K562 (cell line): ENCODE data around the gene SH3D19. TPM values are rescaled to one million over a fixed set of nuclear protein-coding genes. Genes with fewer than 3 reads are reported as not detected.

Source experiments
- ATAC-seq: fragments of 200-7000 bp; cut with Tn5 transposase; 3 replicates; pipeline ENCODE4 v1.9.1; 2020; ENCODE audit warnings: moderate library complexity
- BruUV-seq: library from RNA; stranded (reverse); fragments of 400-500 nt; replicated peaks from 2 replicates; lab custom pipeline; 2021; lab: Mats Ljungman, UMichigan
- CTCF ChIA-PET: fragments of 300-600 bp; formaldehyde crosslinking; extraction: SDS; loops from one replicate; lab custom pipeline; 2021; ENCODE audit warnings: low intra/inter-chr PET ratio; lab: Yijun Ruan, JAX
- POLR2A ChIA-PET: fragments of 300-600, 350-650 bp; sonication (Branson Sonifier 250); formaldehyde crosslinking; extraction: SDS; loops from one replicate; lab custom pipeline; 2021; ENCODE audit warnings: antibody characterized with exemption, inconsistent platforms; lab: Yijun Ruan, JAX
- DNase-seq, 4 experiments: peaks; one replicate each; pipeline versions ENCODE4 v3.0.0 to v3.0.0-alpha.2; 2011 to 2018; ENCODE audit warnings: low spot score in 3 of 4, mixed read lengths in 3 of 4; ENCODE audit errors: extremely low read depth in 1 of 4
- FAIRE-seq: peaks from 2 replicates; lab custom pipeline; 2011; peaks lifted over from hg19 to GRCh38; lab: Jason Lieb, UNC
- H2AFZ ChIP-seq: 2 replicates; pipeline ENCODE4 v1.6.0; 2011; ENCODE audit warnings: low read depth, low read length, control low read depth, inconsistent platforms
- H3K27ac ChIP-seq: fragments of 200-600 bp; 3 replicates; pipeline ENCODE4 v1.8.0; 2011; ENCODE audit warnings: low read depth, mild to moderate bottlenecking, control low read depth, inconsistent platforms, low read length, moderate library complexity, mixed read lengths; ENCODE audit errors: extremely low read depth
- H3K27me3 ChIP-seq, 2 experiments: fragments of 300-600 bp in 1 of 2; 2 replicates in 1 of 2; 3 replicates in 1 of 2; pipeline versions ENCODE4 v1.6.0 to v1.8.0; 2011; ENCODE audit warnings: inconsistent platforms in 2 of 2, low read length in 2 of 2, mild to moderate bottlenecking in 1 of 2, mixed read lengths in 1 of 2, moderate library complexity in 1 of 2; ENCODE audit not compliant: control insufficient read depth in 2 of 2, insufficient read depth in 2 of 2
- H3K36me3 ChIP-seq: fragments of 300-600 bp; 3 replicates; pipeline ENCODE4 v1.8.0; 2011; ENCODE audit warnings: mild to moderate bottlenecking, low read length, inconsistent platforms; ENCODE audit not compliant: control insufficient read depth, insufficient read depth
- H3K4me1 ChIP-seq, 2 experiments: fragments of 200-600 bp in 1 of 2; replicated peaks in 1 of 2; 2 replicates in 1 of 2; 3 replicates in 1 of 2; pipeline versions ENCODE4 v1.5.1 to v1.8.0; 2011; ENCODE audit warnings: inconsistent platforms in 2 of 2, low read length in 2 of 2, mild to moderate bottlenecking in 1 of 2, mixed read lengths in 1 of 2, moderate library complexity in 1 of 2; ENCODE audit not compliant: control insufficient read depth in 2 of 2, insufficient read depth in 2 of 2
- H3K4me2 ChIP-seq: 2 replicates; pipeline ENCODE4 v1.6.1; 2011; ENCODE audit warnings: low read length, control low read depth, inconsistent platforms, mixed read lengths; ENCODE audit not compliant: insufficient read depth
- H3K4me3 ChIP-seq: fragments of 200-600 bp; sonication (generic), shearing (Covaris generic); 2 replicates; pipeline ENCODE4 v1.5.1; 2016; ENCODE audit warnings: control low read depth, inconsistent platforms
- H3K79me2 ChIP-seq: fragments of 200-600 bp; 3 replicates; pipeline ENCODE4 v1.8.0; 2011; ENCODE audit warnings: low read length, inconsistent platforms; ENCODE audit not compliant: control insufficient read depth, insufficient read depth
- H3K9ac ChIP-seq, 2 experiments: 2 replicates each; pipeline versions ENCODE4 v1.6.0 to v1.6.1; 2011; ENCODE audit warnings: low read depth in 2 of 2, low read length in 2 of 2, control low read depth in 1 of 2, inconsistent platforms in 1 of 2, mild to moderate bottlenecking in 1 of 2, mixed read lengths in 1 of 2; ENCODE audit not compliant: insufficient read depth in 1 of 2
- H3K9me1 ChIP-seq: one replicate; pipeline ENCODE4 v1.6.0; 2011; ENCODE audit warnings: inconsistent platforms, mild to moderate bottlenecking, low read length, moderate library complexity; ENCODE audit not compliant: control insufficient read depth, insufficient read depth
- H3K9me3 ChIP-seq: replicated peaks from 2 replicates; pipeline ENCODE4 v1.5.1; 2011; ENCODE audit warnings: low read depth, low read length, inconsistent platforms; ENCODE audit not compliant: control insufficient read depth, insufficient read depth
- H4K20me1 ChIP-seq: replicated peaks from 2 replicates; pipeline ENCODE4 v1.6.1; 2011; ENCODE audit warnings: low read length, inconsistent platforms, mixed read lengths; ENCODE audit not compliant: control insufficient read depth, insufficient read depth
- ARID3A ChIP-seq: IDR thresholded peaks from 2 replicates; pipeline ENCODE4 v1.6.1; 2012; ENCODE audit warnings: low read depth, low read length, improper control_type of control experiment, borderline replicate concordance
- CEBPG ChIP-seq, 3 experiments: fragments of 200-800 bp in 1 of 3; sonication (Bioruptor generic) in 1 of 3; sonication (generic) in 1 of 3; formaldehyde crosslinking in 1 of 3; IDR thresholded peaks in 2 of 3; conservative IDR thresholded peaks in 1 of 3; 2 replicates each; pipeline versions ENCODE4 v1.6.1 to v1.8.0; 2016 to 2022; ENCODE audit warnings: missing compliant biosample characterization in 2 of 3, missing genetic modification characterization in 2 of 3, mild to moderate bottlenecking in 1 of 3, missing genetic modification reagents in 1 of 3
- ZNF217 ChIP-seq: sonication (generic); formaldehyde crosslinking; IDR thresholded peaks from 2 replicates; pipeline ENCODE4 v1.8.0; 2022; ENCODE audit warnings: mild to moderate bottlenecking, missing genetic modification reagents
- ZNF77 ChIP-seq: fragments of 250-450 bp; sonication (Bioruptor Pico); IDR thresholded peaks from 2 replicates; pipeline ENCODE4 v1.5.0; 2020
- ZNF785 ChIP-seq: fragments of 250-450 bp; sonication (Bioruptor Pico); IDR thresholded peaks from 2 replicates; pipeline ENCODE4 v1.4.0; 2020; ENCODE audit warnings: mild to moderate bottlenecking
- WGBS: fragments of 100-300 bp; shearing (Covaris generic); methylation state at CpG from one replicate; pipeline ENCODE4 v1.1.6; 2016; ENCODE audit warnings: low coverage, mixed read lengths; ENCODE audit not compliant: insufficient coverage; ENCODE audit errors: missing lambda C conversion rate; 5-methylcytosine and 5-hydroxymethylcytosine counted together
- in situ Hi-C: fragments of 300-500 bp; cut with MboI; formaldehyde crosslinking; loops from 4 replicates; pipeline ENCODE4 v1.15.0; 2018; ENCODE audit warnings: inconsistent platforms, mixed read lengths
- intact Hi-C: fragments of 100-400 bp; cut with micrococcal nuclease; formaldehyde crosslinking; loops from 2 replicates; pipeline ENCODE4 v1.14.2; 2022
- polyA plus RNA-seq, 8 experiments: library from polyadenylated mRNA; depleted of rRNA in 4 of 8; stranded (reverse) in 5 of 8; unstranded in 3 of 8; fragments of >200 nt; fragmentation: Nextera tagmentation in 2 of 8; fragmentation: Illumina TruSeq in 1 of 8; extraction: Ambion mirVana in 2 of 8; extraction: Trizol in 1 of 8; gene quantifications; 2 replicates each; pipeline versions ENCODE4 v1.2.1 to v1.2.3, GENCODE V29; 2011 to 2014; ENCODE audit warnings: inconsistent platforms in 1 of 8, missing spikeins in 1 of 8
- total RNA-seq, 7 experiments: library from RNA; depleted of rRNA in 6 of 7; stranded (reverse); fragments of >200 nt in 6 of 7; fragmentation: Illumina TruSeq in 2 of 7; extraction: Trizol in 2 of 7; gene quantifications; 2 replicates each; pipeline versions ENCODE4 v1.2.1 to v1.2.3, GENCODE V29; 2011 to 2021; ENCODE audit warnings: low replicate concordance in 1 of 7

SH3D19 gene
- total and polyA plus RNA-seq, 9 of the 15 experiments (the other 6 are each of a cell fraction or from before 2014, with no cell fraction given): 0.42 to 2.2 (median 1.1) TPM; not detected in 6

GRCh38 chr4:151228189-151229119 lies 97.0 kb downstream of the SH3D19 start:
- CTCF ChIA-PET: no interaction called here
- Histone ChIP-seq H3K9me1 (no peaks in the 10 kb centered on the region), H3K9me3 (no peaks in the 10 kb centered on the region), H3K9ac (no peak overlapping the region), H3K4me1 (no peaks in the 10 kb centered on the region), H2AFZ (no peak overlapping the region), H3K36me3 (no peaks in the 10 kb centered on the region), H3K79me2 (no peaks in the 10 kb centered on the region), H4K20me1 (no peaks in the 10 kb centered on the region), H3K4me2 (no peak overlapping the region), H3K27ac (no peak overlapping the region), H3K4me3 (no peak overlapping the region), H3K27me3 (peaks cover 0 to 5% of the 10 kb centered on the region in 2 experiments; a peak in 1 of 5 replicates)
- TF ChIP-seq ZNF217 (CRISPR knock-in tag) (no peak), CEBPG (CRISPR knock-in tag; IDR thresholded peaks at IDR 0.05) (no peak), CEBPG (tag; conservative IDR thresholded peaks at IDR 0.05 in 1 of 2, IDR thresholded peaks at IDR 0.05 in 1 of 2) (0 out of 4 replicates have a peak, but pooled peaks of 1 of the 2 experiments have one; percentile 17), ARID3A (no peak), ZNF77 (no peak), ZNF785 (CRISPR knock-in tag) (no peak)
- FAIRE-seq (no peak), ATAC-seq (no peak), DNase-seq (no peak)
- intact Hi-C loops: no loop called here
- in situ Hi-C loops: no loop called here
- POLR2A ChIA-PET: no interaction called here
- no TSS peak for BruUV-seq
- WGBS: 0% methylated on average over 6 of the region's 6 CpGs
